Gastrocnemius medialis (tissue), 4 donors: ENCODE measurements around the gene CLGN.

Experiments used
- POLR2A ChIP-seq, 2 donors: fragments of 450-650 bp; IDR thresholded peaks; one replicate each; pipeline ENCODE4 v1.6.1; 2017; ENCODE audit warnings: antibody characterized with exemption in 2 of 2, mild to moderate bottlenecking in 2 of 2, moderate library complexity in 2 of 2
- TF ChIP-seq, protein P1 (sequence below), 5 experiments: fragments of 450-650 bp in 3 of 5; fragments of 200-600 bp in 2 of 5; sonication (generic) in 2 of 5; IDR thresholded peaks in 4 of 5; conservative IDR thresholded peaks in 1 of 5; 1 replicate in 4 of 5; 2 replicates in 1 of 5; pipeline ENCODE4 v1.5.1; 2016 to 2019; ENCODE audit warnings: antibody characterized with exemption in 5 of 5, mild to moderate bottlenecking in 3 of 5, moderate library complexity in 3 of 5

DNA sequence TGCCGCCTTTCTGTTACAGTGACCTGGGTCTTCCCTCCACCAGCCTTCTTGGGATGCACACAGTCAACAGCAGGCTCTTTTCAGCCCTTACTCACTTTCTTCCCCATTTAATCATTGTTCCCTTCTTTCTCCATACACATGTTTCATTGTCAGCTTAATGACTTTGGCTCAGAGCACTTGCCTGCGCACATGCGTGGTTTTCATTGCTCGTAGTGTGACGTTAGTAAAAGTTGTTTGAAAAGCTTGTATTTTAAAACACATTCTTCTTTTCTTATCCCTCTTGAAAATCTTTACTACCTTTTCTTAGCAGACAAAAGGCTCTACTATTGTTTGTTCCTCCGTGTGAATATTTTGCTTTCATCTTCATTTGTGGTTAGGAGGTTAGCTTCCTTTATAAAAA, 73.7 kb downstream of the CLGN start:
- TF ChIP-seq, protein P1, sequence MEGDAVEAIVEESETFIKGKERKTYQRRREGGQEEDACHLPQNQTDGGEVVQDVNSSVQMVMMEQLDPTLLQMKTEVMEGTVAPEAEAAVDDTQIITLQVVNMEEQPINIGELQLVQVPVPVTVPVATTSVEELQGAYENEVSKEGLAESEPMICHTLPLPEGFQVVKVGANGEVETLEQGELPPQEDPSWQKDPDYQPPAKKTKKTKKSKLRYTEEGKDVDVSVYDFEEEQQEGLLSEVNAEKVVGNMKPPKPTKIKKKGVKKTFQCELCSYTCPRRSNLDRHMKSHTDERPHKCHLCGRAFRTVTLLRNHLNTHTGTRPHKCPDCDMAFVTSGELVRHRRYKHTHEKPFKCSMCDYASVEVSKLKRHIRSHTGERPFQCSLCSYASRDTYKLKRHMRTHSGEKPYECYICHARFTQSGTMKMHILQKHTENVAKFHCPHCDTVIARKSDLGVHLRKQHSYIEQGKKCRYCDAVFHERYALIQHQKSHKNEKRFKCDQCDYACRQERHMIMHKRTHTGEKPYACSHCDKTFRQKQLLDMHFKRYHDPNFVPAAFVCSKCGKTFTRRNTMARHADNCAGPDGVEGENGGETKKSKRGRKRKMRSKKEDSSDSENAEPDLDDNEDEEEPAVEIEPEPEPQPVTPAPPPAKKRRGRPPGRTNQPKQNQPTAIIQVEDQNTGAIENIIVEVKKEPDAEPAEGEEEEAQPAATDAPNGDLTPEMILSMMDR (IDR thresholded peaks at IDR 0.05 in 4 of 5, conservative IDR thresholded peaks at IDR 0.05 in 1 of 5): no peak
- no peak for TF ChIP-seq POLR2A (IDR thresholded peaks at IDR 0.05)
